Esophagus squamous epithelium (tissue), 4 donors: Measurements from ENCODE around the gene ITPKB.

Experiments
- CTCF ChIP-seq, 6 experiments: fragments of 450-650 bp in 4 of 6; fragments of 200-600 bp in 2 of 6; sonication (generic) in 2 of 6; IDR thresholded peaks; one replicate each; pipeline ENCODE4 v1.5.1; 2016 to 2019; ENCODE audit warnings: antibody characterized with exemption in 6 of 6, mild to moderate bottlenecking in 4 of 6, moderate library complexity in 4 of 6
- POLR2A ChIP-seq, 4 donors: fragments of 450-650 bp; IDR thresholded peaks; one replicate each; pipeline ENCODE4 v1.6.1; 2017; ENCODE audit warnings: antibody characterized with exemption in 4 of 4, mild to moderate bottlenecking in 4 of 4, moderate library complexity in 3 of 4

- no peak for TF ChIP-seq CTCF (IDR thresholded peaks at IDR 0.05)
- TF ChIP-seq POLR2A (IDR thresholded peaks at IDR 0.05), result no peak
These were observed 98.6 kb downstream of the ITPKB start for GRCh38 chr1:226640321-226641136.
